GM18870 (cell line): ENCODE results near the gene NEK4.
"Not testable (repeated sequence)": the region's sequence is repeated elsewhere in the genome, so short reads cannot be mapped to it uniquely, and the experiment has no call there.

Experiments used
- ATAC-seq: cut with Tn5 transposase; IDR thresholded peaks from one replicate; pipeline ENCODE4 v1.9.1; 2021; ENCODE audit warnings: moderate library complexity; ENCODE audit not compliant: unreplicated experiment

Gene NEK4

DNA sequence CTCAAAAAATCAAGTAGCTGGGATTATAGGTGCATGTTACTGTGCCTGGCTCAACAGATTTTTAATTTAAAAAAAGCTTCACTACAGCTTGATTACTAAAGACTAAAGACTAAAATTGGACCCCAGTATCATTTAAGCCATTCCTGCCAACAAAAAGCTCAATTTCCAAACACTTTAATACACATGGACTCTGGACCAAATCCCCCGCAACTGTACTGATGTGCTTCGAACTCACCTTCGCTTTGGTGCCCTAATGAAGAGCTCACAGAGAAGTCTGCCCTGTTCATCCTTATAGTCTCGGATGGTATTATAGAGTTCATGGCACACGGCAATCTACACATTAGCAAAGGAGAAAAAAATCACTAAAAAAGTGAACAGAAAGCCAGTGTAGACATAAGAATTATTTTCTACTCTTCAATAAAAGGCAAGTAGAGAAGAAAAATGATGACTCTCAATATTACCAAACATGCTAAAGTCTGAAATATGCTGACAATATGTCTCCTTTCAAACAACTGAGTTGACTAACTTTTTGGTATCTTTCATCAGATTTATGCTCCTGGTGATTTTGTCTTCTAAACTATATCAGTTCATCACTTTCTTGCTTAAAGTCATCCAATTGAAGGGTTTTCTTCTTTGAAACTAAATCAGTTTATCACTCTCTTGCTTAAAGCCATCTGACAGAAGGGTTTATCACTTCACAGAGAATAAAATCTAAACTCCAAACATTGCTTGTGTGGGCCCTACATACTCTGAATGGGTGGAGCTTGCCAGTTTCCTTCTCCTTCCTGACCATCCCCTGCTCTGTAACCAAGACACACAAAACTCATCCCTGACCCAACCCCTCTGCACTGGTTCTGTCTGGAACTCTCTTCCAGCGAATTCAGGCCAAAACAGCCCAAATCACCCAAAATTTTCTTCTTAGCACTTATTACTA, 92.2 kb downstream of the NEK4 start:
- ATAC-seq: no peak

DNA sequence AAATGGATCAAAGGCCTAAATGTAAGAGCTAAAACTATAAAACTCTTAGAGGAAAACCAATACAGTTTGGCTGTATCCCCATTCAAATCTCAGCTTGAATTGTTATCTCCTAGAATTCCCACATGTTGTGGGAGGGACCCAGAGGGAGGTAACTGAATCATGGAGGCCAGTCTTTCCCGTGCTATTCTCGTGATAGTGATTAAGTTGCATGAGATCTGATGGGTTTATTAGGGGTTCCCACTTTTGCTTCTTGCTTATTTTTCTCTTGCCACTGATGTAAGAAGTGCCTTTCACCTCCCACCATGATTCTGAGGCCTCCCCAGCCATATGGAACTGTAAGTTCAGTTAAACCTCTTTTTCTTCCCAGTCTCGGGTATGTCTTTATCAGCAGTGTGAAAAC, 94.5 kb downstream of the NEK4 start:
- not testable (repeated sequence) for ATAC-seq

DNA sequence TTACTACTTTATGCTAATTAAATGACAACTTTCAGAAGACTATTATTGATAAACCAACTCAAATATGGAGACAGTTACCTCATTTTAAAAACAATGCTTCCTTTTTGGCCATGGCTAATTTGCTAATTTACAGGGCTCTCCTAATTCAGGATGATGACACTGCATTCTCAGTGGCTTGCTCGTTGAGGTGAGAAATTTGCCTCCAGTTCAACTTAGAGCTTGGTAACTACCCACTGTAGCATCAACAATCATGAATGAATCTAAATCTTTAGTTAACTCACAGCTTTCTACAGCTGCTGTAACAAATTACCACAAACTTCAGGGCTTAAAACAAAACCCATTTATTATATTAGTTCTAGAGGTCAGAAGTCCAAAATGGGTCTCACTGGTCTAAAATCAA, 99.1 kb downstream of the NEK4 start:
- no peak for ATAC-seq

DNA sequence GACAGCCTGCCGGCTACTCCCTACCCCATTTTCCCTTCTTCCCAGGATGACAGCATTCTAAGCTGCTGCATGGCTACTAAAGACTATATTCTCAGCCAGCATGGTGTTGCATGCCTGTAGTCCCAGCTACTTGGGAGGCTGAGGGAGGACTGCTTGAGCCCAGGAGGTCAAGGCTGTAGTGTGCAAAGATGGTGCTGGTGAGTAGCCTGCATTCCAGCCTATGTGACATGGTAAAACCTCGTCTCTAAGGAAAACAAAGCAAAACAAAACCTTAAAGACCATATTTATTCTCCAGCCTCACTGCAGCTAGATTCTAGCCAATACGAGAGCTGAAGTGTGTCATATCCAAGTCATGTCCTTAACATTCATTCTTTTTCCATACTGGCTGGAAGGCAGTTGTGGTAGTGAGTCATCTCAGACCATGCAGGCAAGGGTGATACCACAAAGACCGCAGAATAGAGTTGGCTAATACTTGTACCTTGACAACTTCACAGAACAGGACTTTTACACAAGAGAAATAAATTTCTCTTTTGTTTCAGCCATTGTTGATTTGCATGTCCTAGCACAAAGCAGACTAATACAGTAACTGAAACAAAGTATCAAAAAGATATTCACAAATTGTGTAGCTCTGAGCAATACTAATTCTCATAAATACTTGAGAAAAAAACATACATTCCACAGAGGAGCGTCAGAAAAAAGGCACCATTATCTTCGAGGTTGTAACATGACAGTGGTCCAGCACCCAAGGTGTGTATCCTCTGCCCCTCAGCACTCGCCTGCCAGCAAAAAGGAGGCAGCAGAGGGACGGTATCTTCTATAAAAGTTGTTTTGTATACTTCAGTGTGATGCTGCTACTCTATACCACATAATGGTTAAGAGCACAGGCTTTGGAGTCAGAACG, 99.9 kb downstream of the NEK4 start:
- peak; percentile 76 for ATAC-seq

DNA sequence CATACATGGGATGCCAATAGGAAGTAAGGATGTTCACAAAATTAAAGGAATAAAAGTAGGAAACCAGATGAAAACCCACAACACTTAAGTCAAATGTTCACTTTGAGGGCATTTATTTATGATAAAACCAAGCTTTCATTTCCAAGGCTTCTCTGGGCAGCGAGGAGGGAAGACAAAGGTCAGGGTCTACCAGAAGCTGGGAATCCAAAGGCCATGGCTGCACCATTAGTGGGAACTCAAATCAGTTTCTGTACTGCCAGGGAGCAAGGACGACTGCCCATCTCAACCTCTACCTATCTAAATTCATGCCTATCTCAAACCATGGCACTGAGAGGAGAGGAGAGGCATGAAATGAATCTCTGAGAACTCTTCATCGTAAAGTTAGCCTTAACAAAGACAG, 107.6 kb downstream of the NEK4 start:
- no peak for ATAC-seq

DNA sequence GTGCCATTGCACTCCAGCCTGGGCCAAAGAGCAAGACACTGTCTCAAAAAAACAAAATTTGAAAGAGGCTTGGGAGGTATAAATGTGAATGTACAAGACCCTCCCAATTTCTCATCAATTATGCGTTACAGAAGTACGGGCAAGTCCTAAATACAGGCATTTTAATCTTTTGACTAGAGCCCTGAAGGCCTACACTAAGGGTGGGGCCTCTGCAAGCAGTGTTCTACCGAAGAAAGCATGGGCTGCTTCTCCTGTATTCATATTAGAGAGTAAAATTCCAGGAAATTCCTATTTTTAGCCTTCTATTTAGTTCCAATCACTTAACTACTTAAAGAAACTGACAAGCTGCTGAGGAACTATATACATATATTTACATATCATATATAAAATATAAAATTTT, 110.7 kb downstream of the NEK4 start:
- no peak for ATAC-seq
